Peyer's patch (tissue), 4 donors: ENCODE data around the gene HIC2.
"Not testable (repeated sequence)": the region's sequence is repeated elsewhere in the genome, so short reads cannot be mapped to it uniquely, and the experiment has no call there.

Experiments used
- POLR2A ChIP-seq, 2 donors: fragments of 450-650 bp; IDR thresholded peaks; one replicate each; pipeline ENCODE4 v1.5.1; 2017; ENCODE audit warnings: antibody characterized with exemption in 2 of 2, mild to moderate bottlenecking in 2 of 2, moderate library complexity in 2 of 2
- TF ChIP-seq, protein P1 (sequence below), 6 experiments: fragments of 450-650 bp in 4 of 6; fragments of 200-600 bp in 2 of 6; sonication (generic) in 1 of 6; IDR thresholded peaks; one replicate each; pipeline ENCODE4 v1.5.1; 2017 to 2019; ENCODE audit warnings: antibody characterized with exemption in 6 of 6, mild to moderate bottlenecking in 3 of 6, moderate library complexity in 1 of 6

DNA sequence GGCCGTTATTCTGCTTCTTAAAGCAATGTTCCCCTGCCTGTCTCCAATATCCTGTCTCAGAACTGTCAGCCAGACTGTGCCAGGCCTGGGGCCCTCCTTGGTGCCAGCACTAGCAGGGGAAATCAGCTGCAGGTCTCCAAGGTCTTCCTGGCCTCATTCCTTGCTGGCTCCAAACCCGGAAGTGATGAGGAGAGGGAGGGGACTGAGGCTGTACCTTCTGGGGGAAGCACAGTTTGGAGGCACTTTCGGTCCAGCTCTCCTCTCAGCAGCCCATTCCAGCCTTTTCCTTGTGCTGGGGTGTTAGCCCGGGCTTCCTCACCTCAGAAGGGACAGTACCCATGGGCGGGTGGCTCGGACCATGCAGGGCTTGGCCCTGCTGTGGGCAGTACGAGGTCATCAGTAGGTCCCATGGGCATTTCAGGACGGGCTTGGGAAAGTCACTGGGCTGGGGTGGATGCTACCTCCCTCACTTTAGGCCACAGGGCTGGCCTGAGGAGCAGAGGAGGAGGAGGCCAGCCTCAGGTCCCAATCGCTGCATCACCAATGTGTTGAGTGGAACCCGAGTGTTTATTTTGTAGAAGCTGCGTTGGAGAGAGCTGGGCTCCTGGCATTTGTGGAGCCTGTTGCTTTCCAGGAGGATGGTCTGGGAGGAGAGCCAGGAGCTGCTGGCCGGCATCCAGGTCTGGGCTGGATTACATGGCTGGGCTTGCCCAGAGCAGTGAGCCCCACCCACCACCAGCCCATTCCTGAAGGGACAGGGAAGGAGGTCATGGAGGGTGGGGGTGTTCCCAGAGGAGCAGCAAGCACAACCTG is 19.0 kb downstream of the HIC2 start:
- TF ChIP-seq, protein P1, sequence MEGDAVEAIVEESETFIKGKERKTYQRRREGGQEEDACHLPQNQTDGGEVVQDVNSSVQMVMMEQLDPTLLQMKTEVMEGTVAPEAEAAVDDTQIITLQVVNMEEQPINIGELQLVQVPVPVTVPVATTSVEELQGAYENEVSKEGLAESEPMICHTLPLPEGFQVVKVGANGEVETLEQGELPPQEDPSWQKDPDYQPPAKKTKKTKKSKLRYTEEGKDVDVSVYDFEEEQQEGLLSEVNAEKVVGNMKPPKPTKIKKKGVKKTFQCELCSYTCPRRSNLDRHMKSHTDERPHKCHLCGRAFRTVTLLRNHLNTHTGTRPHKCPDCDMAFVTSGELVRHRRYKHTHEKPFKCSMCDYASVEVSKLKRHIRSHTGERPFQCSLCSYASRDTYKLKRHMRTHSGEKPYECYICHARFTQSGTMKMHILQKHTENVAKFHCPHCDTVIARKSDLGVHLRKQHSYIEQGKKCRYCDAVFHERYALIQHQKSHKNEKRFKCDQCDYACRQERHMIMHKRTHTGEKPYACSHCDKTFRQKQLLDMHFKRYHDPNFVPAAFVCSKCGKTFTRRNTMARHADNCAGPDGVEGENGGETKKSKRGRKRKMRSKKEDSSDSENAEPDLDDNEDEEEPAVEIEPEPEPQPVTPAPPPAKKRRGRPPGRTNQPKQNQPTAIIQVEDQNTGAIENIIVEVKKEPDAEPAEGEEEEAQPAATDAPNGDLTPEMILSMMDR (IDR thresholded peaks at IDR 0.05): not testable (repeated sequence)
- TF ChIP-seq POLR2A (IDR thresholded peaks at IDR 0.05): not testable (repeated sequence)
